GM12872 (cell line): Measurements from ENCODE around the gene SYTL5.

ENCODE experiments used
- TF ChIP-seq, protein P1 (sequence below): IDR thresholded peaks from 3 replicates; pipeline ENCODE4 v1.5.1; 2011; ENCODE audit warnings: low read depth, mild to moderate bottlenecking, low read length, moderate library complexity; ENCODE audit not compliant: insufficient read depth

SYTL5 gene

DNA sequence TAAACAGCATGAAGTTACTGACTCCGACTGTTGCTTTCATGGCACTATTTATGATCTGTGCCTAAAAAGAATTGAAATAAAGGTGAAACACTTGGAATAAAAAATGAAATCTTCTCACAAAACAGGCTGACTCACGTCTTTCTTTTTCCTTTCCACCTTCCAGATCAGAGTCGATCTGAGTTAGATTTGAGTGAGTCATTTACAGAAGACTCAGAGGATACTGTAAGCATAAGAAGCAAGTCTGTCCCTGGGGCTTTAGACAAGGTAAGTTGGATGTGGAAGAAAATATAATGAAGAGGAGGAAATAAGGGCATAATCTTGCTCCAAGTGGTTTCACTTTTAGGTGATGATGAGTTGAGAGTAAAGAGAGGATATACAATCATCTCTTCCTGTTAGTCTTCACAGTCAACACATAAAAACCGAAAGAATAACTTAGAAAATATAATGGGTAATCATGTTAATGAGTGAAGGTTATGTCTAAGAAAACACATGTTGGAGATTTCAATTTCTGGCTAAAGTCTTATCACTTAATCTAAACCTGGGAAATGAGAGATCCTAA is 89.7 kb downstream of the SYTL5 start:
- TF ChIP-seq, protein P1, sequence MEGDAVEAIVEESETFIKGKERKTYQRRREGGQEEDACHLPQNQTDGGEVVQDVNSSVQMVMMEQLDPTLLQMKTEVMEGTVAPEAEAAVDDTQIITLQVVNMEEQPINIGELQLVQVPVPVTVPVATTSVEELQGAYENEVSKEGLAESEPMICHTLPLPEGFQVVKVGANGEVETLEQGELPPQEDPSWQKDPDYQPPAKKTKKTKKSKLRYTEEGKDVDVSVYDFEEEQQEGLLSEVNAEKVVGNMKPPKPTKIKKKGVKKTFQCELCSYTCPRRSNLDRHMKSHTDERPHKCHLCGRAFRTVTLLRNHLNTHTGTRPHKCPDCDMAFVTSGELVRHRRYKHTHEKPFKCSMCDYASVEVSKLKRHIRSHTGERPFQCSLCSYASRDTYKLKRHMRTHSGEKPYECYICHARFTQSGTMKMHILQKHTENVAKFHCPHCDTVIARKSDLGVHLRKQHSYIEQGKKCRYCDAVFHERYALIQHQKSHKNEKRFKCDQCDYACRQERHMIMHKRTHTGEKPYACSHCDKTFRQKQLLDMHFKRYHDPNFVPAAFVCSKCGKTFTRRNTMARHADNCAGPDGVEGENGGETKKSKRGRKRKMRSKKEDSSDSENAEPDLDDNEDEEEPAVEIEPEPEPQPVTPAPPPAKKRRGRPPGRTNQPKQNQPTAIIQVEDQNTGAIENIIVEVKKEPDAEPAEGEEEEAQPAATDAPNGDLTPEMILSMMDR, result no peak

DNA sequence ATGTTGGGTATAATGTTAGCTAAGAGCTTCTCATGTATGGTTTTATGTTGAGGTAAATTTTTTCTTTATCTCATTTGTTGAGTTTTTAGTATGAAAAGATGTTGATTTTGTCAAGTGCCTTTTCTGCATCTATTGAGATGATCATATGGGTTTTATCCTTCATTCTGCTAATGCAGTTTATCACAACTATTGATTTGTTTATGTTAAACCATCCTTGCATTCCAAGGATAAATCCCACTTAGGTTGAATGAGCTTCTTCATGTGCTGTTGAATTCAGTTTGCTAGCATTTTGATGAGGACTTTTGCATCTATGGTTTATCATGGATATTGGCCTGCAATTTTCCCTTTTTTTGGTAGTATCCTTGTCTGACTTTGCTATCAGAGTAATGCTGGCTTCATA is 93.3 kb downstream of the SYTL5 start:
- TF ChIP-seq, protein P1, result no peak

DNA sequence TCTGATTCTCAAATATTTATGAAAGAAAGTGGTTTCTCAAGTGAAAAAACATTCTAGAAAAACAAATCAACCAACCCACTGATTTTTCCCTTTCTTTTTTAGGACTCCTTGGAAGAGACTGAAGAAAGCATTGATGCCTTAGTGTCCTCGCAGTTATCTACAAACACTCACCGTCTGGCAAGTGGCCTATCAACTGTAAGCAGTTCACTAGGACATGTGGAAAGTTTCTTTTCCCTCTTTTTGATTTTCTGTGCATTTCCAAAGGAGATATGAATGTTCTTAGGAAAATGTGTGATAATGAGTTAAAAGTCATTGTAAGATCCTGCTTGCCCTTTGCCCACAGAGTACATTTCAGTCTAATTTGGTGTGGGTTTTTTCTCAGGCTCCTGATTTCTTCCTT is 95.9 kb downstream of the SYTL5 start:
- TF ChIP-seq, protein P1, result no peak

DNA sequence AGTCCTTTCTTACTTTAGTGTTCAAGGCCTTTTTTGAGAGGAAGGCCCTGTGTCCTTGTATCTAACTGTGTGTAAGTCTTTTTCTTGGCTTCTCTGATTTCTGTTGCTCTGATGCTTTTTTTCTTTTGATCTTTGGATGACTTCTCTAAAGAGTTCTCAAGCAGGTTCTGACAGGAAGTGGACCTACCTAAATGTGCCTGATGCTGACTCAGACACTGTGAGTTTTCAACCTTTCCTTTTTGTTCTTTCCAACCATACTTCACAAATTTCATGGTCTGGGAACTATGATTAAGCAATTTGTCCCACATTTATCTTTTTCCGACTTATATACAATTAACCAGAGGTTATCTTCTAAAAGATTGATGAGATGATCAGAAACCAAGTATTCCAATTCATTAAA is 96.5 kb downstream of the SYTL5 start:
- TF ChIP-seq, protein P1, result no peak

DNA sequence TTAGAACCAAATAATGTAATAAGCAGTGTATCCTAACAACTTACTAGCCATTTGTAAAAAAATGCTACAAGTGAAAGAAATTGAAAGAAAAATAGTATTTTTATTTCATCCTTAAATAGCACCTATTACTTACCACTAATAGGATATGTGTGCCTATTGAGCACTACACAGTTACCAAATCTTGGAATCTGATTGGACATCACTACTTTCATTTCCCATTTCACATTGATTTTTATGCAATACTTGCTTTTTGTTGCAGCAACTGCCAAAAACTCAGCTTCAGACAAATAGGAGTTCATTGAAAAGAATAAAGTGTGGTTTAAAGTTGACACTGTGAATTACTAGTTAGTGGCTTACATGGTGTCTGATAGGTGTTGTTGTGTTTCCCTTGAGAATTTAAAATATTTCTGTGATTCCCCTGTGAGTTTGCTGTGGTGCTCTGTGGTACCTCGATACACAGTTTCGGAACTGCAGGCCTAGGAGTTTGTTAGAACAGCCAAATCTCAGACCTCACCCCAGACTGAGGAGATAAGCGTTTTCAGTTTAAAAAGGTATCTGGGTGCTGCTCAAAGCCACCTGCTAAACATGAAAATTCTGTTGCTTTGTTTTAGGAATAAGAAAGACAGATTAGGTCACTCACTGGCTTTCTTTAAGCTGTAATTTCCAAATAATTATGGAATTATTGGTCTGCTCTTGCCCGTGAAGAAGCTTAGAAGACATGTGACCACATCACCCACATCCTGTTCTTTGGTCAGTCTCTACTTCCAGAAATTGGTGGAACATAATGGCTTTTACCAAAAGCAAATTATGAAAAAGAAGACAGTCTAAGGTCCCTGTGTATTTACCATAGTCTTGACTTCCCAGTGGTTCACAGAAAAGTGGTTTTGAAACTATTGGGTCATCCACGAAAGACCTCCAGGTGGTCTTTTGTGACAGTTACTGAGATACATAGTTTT is 97.8 kb downstream of the SYTL5 start:
- TF ChIP-seq, protein P1, result no peak

DNA sequence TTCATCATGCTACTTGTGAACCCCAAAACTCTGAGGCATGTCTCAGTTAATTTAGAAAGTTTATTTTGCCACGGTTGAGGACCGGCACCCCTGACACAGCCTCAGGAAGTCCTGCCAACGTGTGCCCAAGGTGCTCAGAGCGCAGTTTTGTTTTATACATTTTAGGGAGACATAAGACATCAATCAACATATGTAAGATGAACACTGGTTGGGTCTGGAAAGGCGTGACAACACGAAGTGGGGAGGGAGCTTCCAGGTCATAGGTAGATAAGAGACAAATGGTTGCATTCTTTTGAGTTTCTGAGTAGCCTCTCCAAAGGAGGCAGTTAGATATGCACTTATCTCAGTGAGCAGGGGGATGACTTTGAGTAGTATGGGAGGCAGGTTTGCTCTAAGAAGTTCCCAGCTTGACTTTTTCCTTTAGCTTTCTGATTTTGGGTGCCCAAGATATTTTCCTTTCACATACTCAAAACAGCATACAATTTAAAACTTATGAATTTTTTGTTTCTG is 98.9 kb downstream of the SYTL5 start:
- TF ChIP-seq, protein P1, result no peak

DNA sequence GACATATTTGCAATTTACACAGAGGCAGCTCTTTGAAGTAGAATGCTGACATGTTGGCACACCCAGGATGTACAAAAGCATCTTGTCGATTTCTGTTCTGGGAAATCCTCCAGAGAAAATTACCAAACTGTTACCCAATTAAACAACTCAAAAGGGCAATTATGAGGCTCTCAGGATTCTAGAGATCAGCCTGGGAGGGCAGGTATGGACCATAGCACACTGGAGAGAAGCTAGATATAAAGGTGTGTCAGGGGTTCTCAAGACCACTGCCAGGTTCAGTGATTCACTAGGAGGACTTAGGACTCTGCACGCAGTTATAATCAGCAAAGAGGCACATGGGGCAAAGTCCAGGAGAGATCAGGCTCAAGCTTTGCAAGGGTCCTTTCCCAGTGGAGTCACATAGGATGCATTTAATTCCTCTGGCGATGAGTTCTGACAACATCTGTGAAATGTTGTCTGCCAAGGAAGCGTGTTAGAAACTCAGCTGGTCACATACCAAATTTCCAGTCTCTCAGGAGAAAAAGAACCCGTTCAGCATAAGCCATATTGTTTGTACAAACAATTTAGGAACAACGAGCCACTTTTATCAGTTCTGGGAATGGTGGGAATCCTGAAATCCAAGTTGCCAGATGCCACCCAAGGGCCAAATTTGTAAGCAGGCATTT is 100.8 kb downstream of the SYTL5 start:
- TF ChIP-seq, protein P1, result no peak
